C4-2B (cell line): ENCODE data around the gene CACUL1.

Experiments
- CTCF ChIP-seq: fragments of 450-650 bp; conservative IDR thresholded peaks from 2 replicates; pipeline ENCODE4 v1.5.1; 2017; ENCODE audit warnings: mild to moderate bottlenecking
- ZFX ChIP-seq: fragments of 450-650 bp; IDR thresholded peaks from 2 replicates; pipeline ENCODE4 v1.6.1; 2017

- TF ChIP-seq CTCF (no peak), ZFX (no peak)
These were observed 12.0 kb downstream of the CACUL1 start for GRCh38 chr10:118742782-118743181.
